SK-N-SH treated with all-trans-retinoic acid at 6 μM for 48 hours (cell line): ENCODE measurements around the gene CWC27.

Experiments
- ATAC-seq: fragments of 200-7000 bp; cut with Tn5 transposase; 3 replicates; pipeline ENCODE4 v1.9.1; 2020; ENCODE audit warnings: mild to moderate bottlenecking, moderate library complexity
- ARNTL ChIP-seq: fragments of 450-650 bp; formaldehyde crosslinking; IDR thresholded peaks from 2 replicates; pipeline ENCODE4 v1.5.0; 2020; ENCODE audit warnings: low read depth, mild to moderate bottlenecking, moderate library complexity, borderline replicate concordance
- BACH2 ChIP-seq: fragments of 250-450 bp; sonication (Bioruptor Pico); IDR thresholded peaks from 2 replicates; pipeline ENCODE4 v1.9.0; 2021; ENCODE audit warnings: mild to moderate bottlenecking, borderline replicate concordance
- CSDC2 ChIP-seq: fragments of 250-450 bp; sonication (Bioruptor Pico); IDR thresholded peaks from 2 replicates; pipeline ENCODE4 v1.5.0; 2020; ENCODE audit warnings: mild to moderate bottlenecking, moderate library complexity
- CSRNP3 ChIP-seq: fragments of 250-450 bp; sonication (Bioruptor Pico); IDR thresholded peaks from 2 replicates; pipeline ENCODE4 v1.5.1; 2021; ENCODE audit warnings: mild to moderate bottlenecking, moderate library complexity
- GLIS3 ChIP-seq: fragments of 250-450 bp; sonication (Bioruptor Pico); IDR thresholded peaks from 2 replicates; pipeline ENCODE4 v1.5.0; 2020; ENCODE audit warnings: mild to moderate bottlenecking, moderate library complexity
- ISL1 ChIP-seq: fragments of 250-450 bp; sonication (Bioruptor Pico); IDR thresholded peaks from 2 replicates; pipeline ENCODE4 v2.1.2; 2022; ENCODE audit warnings: mild to moderate bottlenecking, moderate library complexity
- OSR1 ChIP-seq: fragments of 250-450 bp; sonication (Bioruptor Pico); IDR thresholded peaks from 2 replicates; pipeline ENCODE4 v1.8.0; 2022; ENCODE audit warnings: moderate library complexity, mild to moderate bottlenecking, inconsistent platforms
- PATZ1 ChIP-seq: fragments of 250-450 bp; sonication (Bioruptor Pico); IDR thresholded peaks from 2 replicates; pipeline ENCODE4 v1.8.0; 2020; ENCODE audit warnings: mild to moderate bottlenecking, moderate library complexity, borderline replicate concordance
- PPARA ChIP-seq: fragments of 250-450 bp; sonication (Bioruptor Pico); IDR thresholded peaks from 2 replicates; pipeline ENCODE4 v1.5.0; 2020; ENCODE audit warnings: mild to moderate bottlenecking, borderline replicate concordance
- RARB ChIP-seq: fragments of 250-450 bp; sonication (Bioruptor Pico); IDR thresholded peaks from 2 replicates; pipeline ENCODE4 v1.8.0; 2021; ENCODE audit warnings: mild to moderate bottlenecking, moderate library complexity
- SNAI2 ChIP-seq: fragments of 250-450 bp; sonication (Bioruptor Pico); IDR thresholded peaks from 2 replicates; pipeline ENCODE4 v1.5.0; 2020; ENCODE audit warnings: mild to moderate bottlenecking, moderate library complexity
- TCF4 ChIP-seq: fragments of 250-450 bp; sonication (Bioruptor Pico); IDR thresholded peaks from 2 replicates; pipeline ENCODE4 v1.8.0; 2021; ENCODE audit warnings: mild to moderate bottlenecking, moderate library complexity, borderline replicate concordance
- ZFP3 ChIP-seq: fragments of 250-450 bp; sonication (Bioruptor Pico); IDR thresholded peaks from 2 replicates; pipeline ENCODE4 v1.5.0; 2020; ENCODE audit warnings: mild to moderate bottlenecking, moderate library complexity
- ZFP30 ChIP-seq: fragments of 450-650 bp; formaldehyde crosslinking; IDR thresholded peaks from 2 replicates; pipeline ENCODE4 v1.5.0; 2022; ENCODE audit warnings: mild to moderate bottlenecking, moderate library complexity
- ZNF565 ChIP-seq: fragments of 450-650 bp; formaldehyde crosslinking; conservative IDR thresholded peaks from 2 replicates; pipeline ENCODE4 v1.5.0; 2020; ENCODE audit warnings: low read depth, mild to moderate bottlenecking, moderate library complexity
- TF ChIP-seq, protein P1 (sequence below): fragments of 250-450 bp; sonication (Bioruptor Pico); IDR thresholded peaks from 2 replicates; pipeline ENCODE4 v1.5.0; 2020; ENCODE audit warnings: mild to moderate bottlenecking, moderate library complexity
- TF ChIP-seq, protein P2 (sequence below): fragments of 250-450 bp; sonication (Bioruptor Pico); IDR thresholded peaks from 2 replicates; pipeline ENCODE4 v1.5.1; 2020; ENCODE audit warnings: low read depth, mild to moderate bottlenecking, moderate library complexity
- TF ChIP-seq, protein P3 (sequence below): fragments of 250-450 bp; sonication (Bioruptor Pico); IDR thresholded peaks from 2 replicates; pipeline ENCODE4 v1.8.0; 2021; ENCODE audit warnings: low read depth, mild to moderate bottlenecking, moderate library complexity, borderline replicate concordance

CWC27 gene

GRCh38 chr5:64767959-64768357 is 772 bp upstream of the CWC27 start:
- TF ChIP-seq CSDC2 (CRISPR knock-in tag) (no peak), PPARA (CRISPR knock-in tag) (no peak), SNAI2 (no peak), ZNF565 (no peak), OSR1 (CRISPR knock-in tag) (no peak), ISL1 (CRISPR knock-in tag) (no peak), CSRNP3 (CRISPR knock-in tag) (no peak), RARB (CRISPR knock-in tag) (no peak), ZFP30 (no peak), PATZ1 (CRISPR knock-in tag) (no peak), TCF4 (CRISPR knock-in tag) (no peak), ARNTL (CRISPR knock-in tag) (no peak), GLIS3 (CRISPR knock-in tag) (no peak), BACH2 (CRISPR knock-in tag) (no peak), ZFP3 (CRISPR knock-in tag) (no peak)
- TF ChIP-seq, protein P1, sequence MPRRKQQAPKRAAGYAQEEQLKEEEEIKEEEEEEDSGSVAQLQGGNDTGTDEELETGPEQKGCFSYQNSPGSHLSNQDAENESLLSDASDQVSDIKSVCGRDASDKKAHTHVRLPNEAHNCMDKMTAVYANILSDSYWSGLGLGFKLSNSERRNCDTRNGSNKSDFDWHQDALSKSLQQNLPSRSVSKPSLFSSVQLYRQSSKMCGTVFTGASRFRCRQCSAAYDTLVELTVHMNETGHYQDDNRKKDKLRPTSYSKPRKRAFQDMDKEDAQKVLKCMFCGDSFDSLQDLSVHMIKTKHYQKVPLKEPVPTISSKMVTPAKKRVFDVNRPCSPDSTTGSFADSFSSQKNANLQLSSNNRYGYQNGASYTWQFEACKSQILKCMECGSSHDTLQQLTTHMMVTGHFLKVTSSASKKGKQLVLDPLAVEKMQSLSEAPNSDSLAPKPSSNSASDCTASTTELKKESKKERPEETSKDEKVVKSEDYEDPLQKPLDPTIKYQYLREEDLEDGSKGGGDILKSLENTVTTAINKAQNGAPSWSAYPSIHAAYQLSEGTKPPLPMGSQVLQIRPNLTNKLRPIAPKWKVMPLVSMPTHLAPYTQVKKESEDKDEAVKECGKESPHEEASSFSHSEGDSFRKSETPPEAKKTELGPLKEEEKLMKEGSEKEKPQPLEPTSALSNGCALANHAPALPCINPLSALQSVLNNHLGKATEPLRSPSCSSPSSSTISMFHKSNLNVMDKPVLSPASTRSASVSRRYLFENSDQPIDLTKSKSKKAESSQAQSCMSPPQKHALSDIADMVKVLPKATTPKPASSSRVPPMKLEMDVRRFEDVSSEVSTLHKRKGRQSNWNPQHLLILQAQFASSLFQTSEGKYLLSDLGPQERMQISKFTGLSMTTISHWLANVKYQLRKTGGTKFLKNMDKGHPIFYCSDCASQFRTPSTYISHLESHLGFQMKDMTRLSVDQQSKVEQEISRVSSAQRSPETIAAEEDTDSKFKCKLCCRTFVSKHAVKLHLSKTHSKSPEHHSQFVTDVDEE (CRISPR knock-in tag): no peak
- TF ChIP-seq, protein P2, sequence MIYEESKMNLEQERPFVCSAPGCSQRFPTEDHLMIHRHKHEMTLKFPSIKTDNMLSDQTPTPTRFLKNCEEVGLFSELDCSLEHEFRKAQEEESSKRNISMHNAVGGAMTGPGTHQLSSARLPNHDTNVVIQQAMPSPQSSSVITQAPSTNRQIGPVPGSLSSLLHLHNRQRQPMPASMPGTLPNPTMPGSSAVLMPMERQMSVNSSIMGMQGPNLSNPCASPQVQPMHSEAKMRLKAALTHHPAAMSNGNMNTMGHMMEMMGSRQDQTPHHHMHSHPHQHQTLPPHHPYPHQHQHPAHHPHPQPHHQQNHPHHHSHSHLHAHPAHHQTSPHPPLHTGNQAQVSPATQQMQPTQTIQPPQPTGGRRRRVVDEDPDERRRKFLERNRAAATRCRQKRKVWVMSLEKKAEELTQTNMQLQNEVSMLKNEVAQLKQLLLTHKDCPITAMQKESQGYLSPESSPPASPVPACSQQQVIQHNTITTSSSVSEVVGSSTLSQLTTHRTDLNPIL (CRISPR knock-in tag): no peak
- peak; percentile 43 for ATAC-seq

DNA sequence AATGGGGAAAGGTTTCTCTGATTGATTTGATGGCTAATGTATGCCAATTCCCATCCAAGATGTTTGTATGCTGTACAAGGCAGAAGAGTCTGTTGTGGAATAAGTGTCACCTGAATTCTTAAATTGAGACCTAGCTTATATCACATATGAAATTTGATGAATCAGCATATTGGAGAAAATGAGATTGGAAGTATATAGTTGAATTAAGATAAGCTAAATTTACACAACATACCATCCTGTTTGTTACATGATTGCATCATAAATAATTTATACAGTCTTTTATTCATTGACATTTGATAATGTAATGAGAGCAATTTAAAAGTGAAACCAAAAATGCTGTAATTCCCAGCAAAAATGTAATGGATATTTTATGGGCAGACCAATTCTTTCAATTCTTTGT is 1.1 kb downstream of the CWC27 start:
- no peak for ATAC-seq
- TF ChIP-seq BACH2 (CRISPR knock-in tag) (no peak), ARNTL (CRISPR knock-in tag) (no peak), PPARA (CRISPR knock-in tag) (no peak), ZNF565 (no peak), SNAI2 (no peak), GLIS3 (CRISPR knock-in tag) (no peak)
- TF ChIP-seq, protein P3, sequence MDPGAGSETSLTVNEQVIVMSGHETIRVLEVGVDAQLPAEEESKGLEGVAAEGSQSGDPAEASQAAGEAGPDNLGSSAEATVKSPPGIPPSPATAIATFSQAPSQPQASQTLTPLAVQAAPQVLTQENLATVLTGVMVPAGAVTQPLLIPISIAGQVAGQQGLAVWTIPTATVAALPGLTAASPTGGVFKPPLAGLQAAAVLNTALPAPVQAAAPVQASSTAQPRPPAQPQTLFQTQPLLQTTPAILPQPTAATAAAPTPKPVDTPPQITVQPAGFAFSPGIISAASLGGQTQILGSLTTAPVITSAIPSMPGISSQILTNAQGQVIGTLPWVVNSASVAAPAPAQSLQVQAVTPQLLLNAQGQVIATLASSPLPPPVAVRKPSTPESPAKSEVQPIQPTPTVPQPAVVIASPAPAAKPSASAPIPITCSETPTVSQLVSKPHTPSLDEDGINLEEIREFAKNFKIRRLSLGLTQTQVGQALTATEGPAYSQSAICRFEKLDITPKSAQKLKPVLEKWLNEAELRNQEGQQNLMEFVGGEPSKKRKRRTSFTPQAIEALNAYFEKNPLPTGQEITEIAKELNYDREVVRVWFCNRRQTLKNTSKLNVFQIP: no peak
- TF ChIP-seq, protein P1 (CRISPR knock-in tag): no peak
- TF ChIP-seq, protein P2 (CRISPR knock-in tag): no peak
